Activated T-cell treated with anti-CD3 and anti-CD28 coated beads, Interleukin-2, amount 50 U/mL, for 72 hours (primary cell): Measurements from ENCODE around the gene PDE7B. TPM values are rescaled to one million over a fixed set of nuclear protein-coding genes. Genes with fewer than 3 reads are reported as not detected.

Experiments used
- ATAC-seq, 2 donors: fragments of 150-1000 bp; cut with Tn5 transposase; replicated peaks in 1 of 2; 2 replicates each; pipeline ENCODE4 v1.10.0; 2021; ENCODE audit warnings: moderate library complexity in 2 of 2, mild to moderate bottlenecking in 1 of 2
- DNase-seq, 2 donors: peaks; one replicate each; pipeline ENCODE4 v3.0.0; 2021 to 2022; ENCODE audit warnings: mixed read lengths in 1 of 2
- H3K27ac Mint-ChIP-seq: one replicate; pipeline ENCODE4 v1.8.0; 2022; ENCODE audit warnings: mild to moderate bottlenecking, moderate library complexity, mixed read lengths
- H3K27me3 Mint-ChIP-seq: one replicate; pipeline ENCODE4 v1.8.0; 2022; ENCODE audit warnings: low read depth, mixed read lengths
- H3K36me3 Mint-ChIP-seq, 2 donors: one replicate each; pipeline ENCODE4 v1.8.0; 2022; ENCODE audit warnings: mixed read lengths in 2 of 2, mild to moderate bottlenecking in 1 of 2; ENCODE audit not compliant: insufficient read depth in 2 of 2
- H3K4me1 Mint-ChIP-seq: one replicate; pipeline ENCODE4 v1.8.0; 2022; ENCODE audit warnings: low read depth, mixed read lengths
- H3K4me3 Mint-ChIP-seq, 2 donors: one replicate each; pipeline ENCODE4 v1.8.0; 2022; ENCODE audit warnings: mild to moderate bottlenecking in 2 of 2, mixed read lengths in 2 of 2, moderate library complexity in 2 of 2
- H3K9me3 Mint-ChIP-seq, 2 donors: one replicate each; pipeline ENCODE4 v1.8.0; 2022; ENCODE audit warnings: mixed read lengths in 2 of 2
- total RNA-seq, 2 donors: library from RNA; stranded (reverse); gene quantifications; one replicate each; pipeline ENCODE4 v1.2.3, GENCODE V29; 2022

The PDE7B gene
- total RNA-seq, 2 donors from 2014 or later, result 1.00 to 4.2 TPM

DNA sequence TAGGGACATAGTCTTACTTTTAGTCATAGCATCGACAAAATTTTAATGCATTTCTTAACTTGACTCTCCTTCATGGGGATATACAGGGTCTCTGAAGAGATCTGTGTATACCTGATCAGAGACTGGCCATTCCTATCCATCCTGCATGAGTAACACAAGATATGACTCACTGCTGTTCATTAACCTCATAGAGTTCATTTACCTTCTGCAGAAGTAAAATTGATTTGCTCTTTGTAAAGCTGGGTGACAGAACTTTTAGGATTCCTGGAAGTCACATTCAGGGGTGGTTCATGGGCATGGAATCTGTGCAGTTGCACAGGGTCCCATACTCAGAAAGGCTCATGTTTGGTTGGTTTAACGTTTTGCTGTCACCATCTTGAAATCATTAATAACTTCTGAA lies 53.2 kb downstream of the PDE7B start:
- H3K27me3 Mint-ChIP-seq, result no peaks in the 10 kb centered on the region
- H3K4me1 Mint-ChIP-seq, result peaks cover 28% of the 10 kb centered on the region
- H3K4me3 Mint-ChIP-seq, result no peak overlapping the region
- H3K27ac Mint-ChIP-seq, result peak overlapping the region; percentile 67
- DNase-seq (no peak), ATAC-seq (no peak)
- no peaks in the 10 kb centered on the region for H3K36me3 Mint-ChIP-seq
- H3K9me3 Mint-ChIP-seq, result no peaks in the 10 kb centered on the region

- Mint-ChIP-seq H3K36me3 (no peaks in the 10 kb centered on the region), H3K4me3 (no peak overlapping the region), H3K27ac (no peak overlapping the region), H3K4me1 (peaks cover 28% of the 10 kb centered on the region), H3K27me3 (no peaks in the 10 kb centered on the region), H3K9me3 (no peaks in the 10 kb centered on the region)
- no peak for DNase-seq
- ATAC-seq, result no peak
Measured at GRCh38 chr6:135905604-135906300, 54.3 kb downstream of the PDE7B start.

DNA sequence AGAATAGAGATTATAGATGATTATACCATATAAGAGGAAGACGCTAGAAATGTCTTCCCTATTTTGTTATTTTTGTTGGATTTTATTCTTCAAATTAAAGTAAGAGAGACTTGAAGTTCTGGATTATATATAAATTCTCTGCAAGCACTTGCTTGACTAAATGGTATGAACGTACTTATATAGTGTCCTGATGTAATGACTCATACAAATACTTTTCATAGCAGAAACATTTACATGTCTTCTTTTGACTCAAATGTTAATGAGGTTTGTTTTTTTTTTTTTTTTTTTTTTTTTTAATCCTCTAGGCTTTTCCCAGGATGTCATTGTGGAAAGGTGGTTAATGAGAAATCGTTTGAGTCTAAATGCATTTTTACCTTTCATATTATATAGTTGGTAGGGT lies 55.0 kb downstream of the PDE7B start:
- Mint-ChIP-seq H3K36me3 (no peaks in the 10 kb centered on the region), H3K4me1 (peaks cover 23% of the 10 kb centered on the region), H3K27ac (no peak overlapping the region), H3K4me3 (no peak overlapping the region), H3K9me3 (no peaks in the 10 kb centered on the region), H3K27me3 (no peaks in the 10 kb centered on the region)
- ATAC-seq (peak in 1 of 2 donors; percentile 38), DNase-seq (no peak)

DNA sequence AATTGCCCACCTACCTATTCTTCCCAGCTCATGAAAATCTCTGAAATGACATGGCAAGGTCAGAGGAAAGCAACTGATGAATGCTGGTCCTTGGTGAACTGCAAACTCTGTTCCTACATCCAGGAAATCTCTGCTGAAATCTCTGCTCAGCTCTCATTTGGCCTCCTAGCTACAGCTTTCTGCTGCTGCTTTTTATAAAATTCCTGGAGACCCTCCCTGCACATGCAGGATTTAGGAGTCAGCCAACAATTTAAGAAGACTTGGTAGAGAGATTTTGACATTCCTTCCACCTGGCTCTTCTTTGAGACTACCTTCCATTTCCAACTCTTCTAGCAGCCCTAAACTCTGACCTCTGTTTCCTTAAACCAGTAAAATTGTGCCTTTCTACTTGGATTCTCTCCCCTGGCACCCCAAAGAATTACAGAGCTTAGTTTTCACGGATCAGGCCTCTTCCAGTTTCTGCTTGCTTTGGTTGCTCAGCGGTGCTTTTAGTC lies 55.5 kb downstream of the PDE7B start:
- no peaks in the 10 kb centered on the region for H3K27me3 Mint-ChIP-seq
- H3K4me3 Mint-ChIP-seq, result no peak overlapping the region
- no peak overlapping the region for H3K27ac Mint-ChIP-seq

GRCh38 chr6:135909737-135910387 lies 58.4 kb downstream of the PDE7B start:
- DNase-seq (peak; percentile 65 to 70), ATAC-seq (peak; percentile 83 to 87)
- Mint-ChIP-seq H3K4me3 (no peak overlapping the region), H3K27me3 (no peaks in the 10 kb centered on the region), H3K4me1 (peaks cover under 1% of the 10 kb centered on the region), H3K27ac (no peak overlapping the region), H3K36me3 (no peaks in the 10 kb centered on the region), H3K9me3 (no peaks in the 10 kb centered on the region)

More for the DNA sequence above, 55.5 kb downstream of the PDE7B start:
- ATAC-seq (no peak), DNase-seq (no peak)
- no peaks in the 10 kb centered on the region for H3K9me3 Mint-ChIP-seq
- peaks cover 18% of the 10 kb centered on the region for H3K4me1 Mint-ChIP-seq
- H3K36me3 Mint-ChIP-seq, result no peaks in the 10 kb centered on the region

DNA sequence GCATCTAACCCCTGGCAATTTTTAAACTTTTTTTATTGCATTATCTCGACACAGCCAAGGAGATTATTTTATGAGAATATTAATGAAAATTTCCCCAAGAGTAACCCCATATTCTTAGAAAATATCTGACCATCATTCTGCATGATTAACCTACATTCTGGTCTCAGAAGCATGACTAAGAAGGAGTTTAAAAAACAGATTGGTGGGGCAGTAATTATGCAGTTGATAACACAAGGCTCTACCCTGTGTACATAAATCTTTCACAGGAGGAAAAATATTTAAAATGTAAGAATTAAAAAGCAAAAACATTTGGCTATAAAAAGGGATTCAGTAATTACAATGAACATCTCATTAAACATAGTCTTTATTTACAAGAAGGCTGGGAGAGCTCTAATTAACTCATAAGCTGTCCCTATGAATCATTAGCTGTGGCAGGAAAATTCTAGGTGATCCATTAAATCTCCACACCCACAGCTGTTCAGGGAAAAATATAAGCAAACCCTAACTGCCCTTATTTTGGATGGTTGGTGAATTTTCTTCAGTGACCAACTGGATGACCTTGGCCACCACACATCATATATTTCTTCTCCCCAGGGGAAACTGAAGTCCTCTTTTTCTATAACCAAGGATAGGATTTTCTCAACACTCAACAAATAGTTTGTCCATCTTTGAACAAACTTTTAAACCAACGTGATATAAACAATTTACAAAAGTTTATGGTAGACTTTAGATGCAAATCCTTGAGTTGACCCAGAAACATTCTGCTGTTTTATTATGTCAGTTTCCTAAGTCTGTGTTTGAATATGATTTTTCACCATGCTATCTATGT lies 59.5 kb downstream of the PDE7B start:
- no peak overlapping the region for H3K4me3 Mint-ChIP-seq
- H3K27ac Mint-ChIP-seq, result no peak overlapping the region
- H3K9me3 Mint-ChIP-seq, result no peaks in the 10 kb centered on the region
- H3K27me3 Mint-ChIP-seq, result no peaks in the 10 kb centered on the region
- H3K36me3 Mint-ChIP-seq, result no peaks in the 10 kb centered on the region
- DNase-seq (no peak), ATAC-seq (no peak)
- no peaks in the 10 kb centered on the region for H3K4me1 Mint-ChIP-seq

GRCh38 chr6:135913785-135914184 lies 62.3 kb downstream of the PDE7B start:
- Mint-ChIP-seq H3K4me1 (peaks cover 5% of the 10 kb centered on the region), H3K9me3 (no peaks in the 10 kb centered on the region), H3K4me3 (no peak overlapping the region), H3K27ac (no peak overlapping the region), H3K36me3 (no peaks in the 10 kb centered on the region), H3K27me3 (no peaks in the 10 kb centered on the region)
- peak; percentile 70 to 88 for ATAC-seq
- peak in 1 of 2 donors; percentile 7 for DNase-seq

- no peaks in the 10 kb centered on the region for H3K9me3 Mint-ChIP-seq
- no peak overlapping the region for H3K4me3 Mint-ChIP-seq
- ATAC-seq (no peak), DNase-seq (no peak)
- no peaks in the 10 kb centered on the region for H3K27me3 Mint-ChIP-seq
- H3K4me1 Mint-ChIP-seq, result peaks cover 18% of the 10 kb centered on the region
- H3K36me3 Mint-ChIP-seq, result no peaks in the 10 kb centered on the region
- H3K27ac Mint-ChIP-seq, result no peak overlapping the region
Measured at GRCh38 chr6:135919026-135919425, 67.5 kb downstream of the PDE7B start.

DNA sequence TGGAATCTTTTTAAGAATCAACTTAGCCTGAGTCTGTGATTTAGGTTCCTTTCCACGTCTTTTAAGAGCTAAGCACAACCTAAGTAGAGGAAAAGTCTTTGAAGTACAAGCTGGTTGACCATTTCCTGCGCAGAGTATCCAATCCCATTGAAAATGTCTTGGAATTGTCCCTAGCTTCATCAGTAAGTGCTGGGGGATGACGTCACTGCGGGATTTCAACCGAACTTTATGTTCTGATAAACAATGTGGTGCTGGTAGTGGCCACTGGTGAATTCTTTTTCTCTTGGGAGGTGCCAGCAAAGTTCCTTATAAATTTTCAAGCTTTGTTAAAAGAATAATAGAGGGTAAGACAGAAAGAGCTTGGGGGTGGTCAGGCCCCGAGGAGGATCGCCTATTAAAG lies 69.2 kb downstream of the PDE7B start:
- DNase-seq (no peak), ATAC-seq (no peak)
- Mint-ChIP-seq H3K27me3 (no peaks in the 10 kb centered on the region), H3K4me3 (no peak overlapping the region), H3K4me1 (peaks cover 18% of the 10 kb centered on the region), H3K36me3 (no peaks in the 10 kb centered on the region), H3K9me3 (no peaks in the 10 kb centered on the region), H3K27ac (no peak overlapping the region)

GRCh38 chr6:135921188-135921587 lies 69.7 kb downstream of the PDE7B start:
- H3K27ac Mint-ChIP-seq, result no peak overlapping the region
- no peaks in the 10 kb centered on the region for H3K9me3 Mint-ChIP-seq
- no peaks in the 10 kb centered on the region for H3K36me3 Mint-ChIP-seq
- H3K27me3 Mint-ChIP-seq, result no peaks in the 10 kb centered on the region
- no peak for DNase-seq
- H3K4me3 Mint-ChIP-seq, result no peak overlapping the region
- peaks cover 18% of the 10 kb centered on the region for H3K4me1 Mint-ChIP-seq
- no peak for ATAC-seq

DNA sequence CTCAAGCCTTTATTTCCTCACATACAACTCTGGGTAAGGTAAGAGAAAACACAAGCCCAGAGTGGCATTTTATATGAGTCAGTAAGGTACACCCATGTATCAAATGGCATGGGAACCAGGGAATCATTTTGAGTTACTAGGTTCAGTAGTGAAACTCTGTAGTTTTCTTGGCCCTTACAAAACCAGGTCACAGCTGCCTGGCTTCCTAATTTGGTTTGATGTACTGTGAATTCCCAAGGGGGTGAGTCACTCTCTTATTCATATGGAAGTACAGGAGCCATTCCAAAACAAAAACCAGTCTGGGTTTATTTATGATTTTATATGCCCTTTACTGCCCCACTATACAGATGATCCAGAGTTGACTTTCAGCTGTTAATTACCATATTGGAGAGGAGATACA lies 70.7 kb downstream of the PDE7B start:
- Mint-ChIP-seq H3K27me3 (no peaks in the 10 kb centered on the region), H3K4me1 (peaks cover 18% of the 10 kb centered on the region), H3K4me3 (no peak overlapping the region), H3K36me3 (no peaks in the 10 kb centered on the region), H3K9me3 (no peaks in the 10 kb centered on the region), H3K27ac (no peak overlapping the region)
- no peak for DNase-seq
- ATAC-seq, result peak; percentile 25 to 66

DNA sequence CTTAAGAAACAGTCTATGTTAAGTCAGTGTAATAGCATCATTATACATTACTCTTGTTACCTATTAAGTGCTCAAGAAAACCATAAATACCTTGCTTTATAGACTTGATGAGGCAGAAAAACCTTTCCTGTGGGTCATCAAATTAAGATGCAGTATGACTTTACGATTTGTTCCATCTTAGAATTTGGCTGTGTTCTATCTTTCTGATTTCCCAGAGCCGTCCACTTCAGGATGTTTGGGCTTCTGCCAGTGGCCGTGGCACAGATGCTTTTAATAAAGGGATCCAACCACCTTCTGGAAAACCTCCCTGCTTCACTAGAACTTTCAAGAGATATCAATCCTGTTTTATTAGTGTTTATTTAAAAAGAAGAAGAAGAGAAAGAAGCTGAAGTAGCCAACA lies 71.2 kb downstream of the PDE7B start:
- Mint-ChIP-seq H3K4me1 (peaks cover 18% of the 10 kb centered on the region), H3K9me3 (peaks cover 0 to 1% of the 10 kb centered on the region in 2 donors), H3K27ac (no peak overlapping the region), H3K4me3 (no peak overlapping the region), H3K27me3 (no peaks in the 10 kb centered on the region), H3K36me3 (no peaks in the 10 kb centered on the region)
- no peak for DNase-seq
- no peak for ATAC-seq

DNA sequence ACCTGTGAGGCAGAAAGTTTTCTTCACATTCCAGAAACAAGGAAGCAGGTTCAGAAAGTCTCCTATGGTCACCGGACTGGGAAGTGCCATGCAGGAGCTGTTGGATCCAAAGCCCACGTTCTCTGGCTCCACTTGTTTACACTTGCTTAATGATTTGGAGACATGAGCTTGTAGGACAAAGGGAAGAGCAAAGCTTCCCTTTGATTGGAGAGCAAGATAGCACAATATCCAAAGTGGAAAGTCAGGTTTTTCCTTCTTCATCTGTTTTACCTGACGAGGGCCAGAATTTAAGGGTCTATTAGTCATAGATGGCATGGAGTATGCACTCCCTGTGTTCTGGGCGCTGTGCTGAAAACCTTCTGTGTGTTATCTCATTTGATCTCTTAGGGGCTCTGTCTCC lies 81.2 kb downstream of the PDE7B start:
- Mint-ChIP-seq H3K4me1 (peaks cover 6% of the 10 kb centered on the region), H3K4me3 (no peak overlapping the region), H3K27me3 (no peaks in the 10 kb centered on the region), H3K27ac (no peak overlapping the region), H3K9me3 (peaks cover 5 to 11% of the 10 kb centered on the region in 2 donors), H3K36me3 (peaks cover 0 to 6% of the 10 kb centered on the region in 2 donors)
- ATAC-seq (no peak), DNase-seq (no peak)
